IPS DF 19.7 (cell line): Measurements from ENCODE around the gene CAMK2A.
"Not testable (repeated sequence)": the region's sequence is repeated elsewhere in the genome, so short reads cannot be mapped to it uniquely, and the experiment has no call there.

Source experiments
- DNase-seq: peaks from one replicate; pipeline ENCODE4 v3.0.0-alpha.2; 2013; ENCODE audit warnings: low read depth, low spot score

Gene CAMK2A

GRCh38 chr5:150238646-150239045, 50.9 kb downstream of the CAMK2A start:
- DNase-seq: no peak

GRCh38 chr5:150236981-150237754, 52.4 kb downstream of the CAMK2A start:
- DNase-seq: no peak

- DNase-seq: no peak
These were observed 53.3 kb downstream of the CAMK2A start for GRCh38 chr5:150236313-150236712.

- no peak for DNase-seq
These were observed 54.1 kb downstream of the CAMK2A start for GRCh38 chr5:150235500-150235854.

- no peak for DNase-seq
These were observed 54.7 kb downstream of the CAMK2A start for GRCh38 chr5:150234576-150235499.

- not testable (repeated sequence) for DNase-seq
These were observed 55.9 kb downstream of the CAMK2A start for GRCh38 chr5:150233706-150234105.

GRCh38 chr5:150230842-150231241, 58.7 kb downstream of the CAMK2A start:
- no peak for DNase-seq

GRCh38 chr5:150229571-150229970, 60.0 kb downstream of the CAMK2A start:
- no peak for DNase-seq

- no peak for DNase-seq
These were observed 61.8 kb downstream of the CAMK2A start for GRCh38 chr5:150227606-150228273.

GRCh38 chr5:150227036-150227435, 62.5 kb downstream of the CAMK2A start:
- DNase-seq: no peak

GRCh38 chr5:150224483-150225027, 65.0 kb downstream of the CAMK2A start:
- no peak for DNase-seq

GRCh38 chr5:150223474-150223873, 66.1 kb downstream of the CAMK2A start:
- no peak for DNase-seq

- no peak for DNase-seq
These were observed 66.7 kb downstream of the CAMK2A start for GRCh38 chr5:150222906-150223305.

- no peak for DNase-seq
These were observed 68.1 kb downstream of the CAMK2A start for GRCh38 chr5:150221471-150221870.

GRCh38 chr5:150219861-150220260, 69.7 kb downstream of the CAMK2A start:
- DNase-seq: no peak

- DNase-seq: no peak
These were observed 70.4 kb downstream of the CAMK2A start for GRCh38 chr5:150219142-150219541.

GRCh38 chr5:150218693-150219035, 70.9 kb downstream of the CAMK2A start:
- DNase-seq: no peak

GRCh38 chr5:150217873-150218692, 71.5 kb downstream of the CAMK2A start:
- no peak for DNase-seq

- no peak for DNase-seq
These were observed 72.5 kb downstream of the CAMK2A start for GRCh38 chr5:150217038-150217437.

- DNase-seq: no peak
These were observed 73.3 kb downstream of the CAMK2A start for GRCh38 chr5:150215979-150216944.
